GM21786 (cell line): ENCODE data around the gene SORBS2.

Experiments used
- ATAC-seq: cut with Tn5 transposase; IDR thresholded peaks from one replicate; pipeline ENCODE4 v1.9.1; 2021; ENCODE audit not compliant: unreplicated experiment

Gene SORBS2

DNA sequence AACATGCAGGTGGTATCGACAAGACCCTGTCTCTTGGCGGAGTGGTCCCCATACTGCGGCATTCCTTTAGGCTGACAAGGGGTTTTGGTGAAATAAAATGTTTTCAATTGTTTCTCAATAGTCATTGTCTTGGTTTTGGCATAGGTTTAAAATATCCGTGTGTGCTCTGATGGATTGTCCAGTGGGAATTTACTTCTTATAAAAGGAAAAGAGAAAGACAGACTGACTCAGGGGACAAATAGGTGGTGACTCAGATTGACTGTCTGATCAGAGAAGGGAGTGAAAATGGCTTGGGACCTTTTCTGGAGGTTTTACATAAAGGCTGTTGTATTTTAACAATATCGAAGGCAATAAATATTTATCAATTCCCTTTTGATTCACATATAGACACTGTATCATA, 129.8 kb downstream of the SORBS2 start:
- no peak for ATAC-seq

- ATAC-seq, result no peak
Observed at GRCh38 chr4:185681604-185682003, 130.4 kb downstream of the SORBS2 start.

- ATAC-seq, result no peak
Observed at GRCh38 chr4:185680617-185681016, 131.4 kb downstream of the SORBS2 start.

DNA sequence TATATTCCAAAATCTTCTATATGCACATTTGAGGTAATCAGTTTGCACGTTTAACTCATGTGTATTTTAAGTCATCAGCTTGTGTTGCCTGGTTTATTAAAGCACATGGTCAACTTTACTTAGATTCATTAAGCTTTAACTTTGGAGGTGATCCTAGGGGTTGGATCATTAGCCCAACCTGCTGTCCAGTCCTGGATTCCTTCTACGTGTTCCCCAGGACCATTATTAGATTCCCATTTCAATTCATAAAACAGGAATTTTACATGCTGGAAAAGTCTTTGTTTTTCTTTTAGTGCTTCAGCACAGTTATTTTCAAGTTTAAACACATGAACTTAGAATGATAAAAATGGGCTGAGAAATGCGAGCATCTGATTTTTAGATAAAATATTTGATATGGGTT, 132.5 kb downstream of the SORBS2 start:
- ATAC-seq, result no peak

GRCh38 chr4:185677637-185678314, 134.2 kb downstream of the SORBS2 start:
- ATAC-seq, result no peak

- ATAC-seq, result no peak
Observed at GRCh38 chr4:185672618-185673017, 139.4 kb downstream of the SORBS2 start.

- no peak for ATAC-seq
Observed at GRCh38 chr4:185672151-185672550, 139.8 kb downstream of the SORBS2 start.

- ATAC-seq, result no peak
Observed at GRCh38 chr4:185671496-185671895, 140.5 kb downstream of the SORBS2 start.

DNA sequence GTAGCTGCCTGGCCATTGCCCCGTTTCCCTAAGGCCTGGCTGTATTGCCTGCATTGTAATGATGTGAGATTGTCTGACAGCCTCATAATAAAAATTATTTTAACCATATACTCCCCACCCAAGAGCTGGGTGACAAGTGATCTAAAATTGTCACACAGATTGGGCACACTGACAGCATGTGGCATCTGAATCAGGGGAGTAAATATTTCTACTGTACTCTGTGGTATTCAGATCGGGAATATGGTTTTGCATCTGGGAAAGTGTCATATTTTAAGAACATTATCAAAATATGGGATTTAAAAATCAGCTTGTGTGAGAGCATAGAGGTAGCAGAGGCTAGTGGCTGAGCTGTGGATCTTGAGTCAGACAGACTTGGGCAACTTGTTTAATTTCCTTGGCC, 140.9 kb downstream of the SORBS2 start:
- ATAC-seq, result no peak

GRCh38 chr4:185669288-185669687, 142.7 kb downstream of the SORBS2 start:
- no peak for ATAC-seq

DNA sequence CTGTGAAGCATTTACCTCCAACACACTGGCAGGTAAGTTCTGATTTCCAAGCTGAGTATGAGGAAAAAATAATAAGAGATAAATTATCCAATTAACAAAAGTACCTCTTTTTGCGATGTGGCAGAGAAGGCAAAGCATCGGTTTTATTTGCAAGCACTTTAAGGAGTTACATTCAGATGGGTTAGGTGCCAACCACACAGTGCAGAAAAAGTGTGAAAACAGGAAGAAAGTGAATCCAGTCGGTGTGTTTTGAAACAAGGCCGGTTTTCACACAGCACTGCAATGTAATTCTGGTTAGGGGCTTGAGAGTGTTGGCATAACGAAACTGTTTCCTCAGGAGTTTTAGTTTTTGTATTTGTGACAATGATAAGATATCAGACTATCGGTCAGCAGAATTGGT, 145.8 kb downstream of the SORBS2 start:
- ATAC-seq, result no peak

DNA sequence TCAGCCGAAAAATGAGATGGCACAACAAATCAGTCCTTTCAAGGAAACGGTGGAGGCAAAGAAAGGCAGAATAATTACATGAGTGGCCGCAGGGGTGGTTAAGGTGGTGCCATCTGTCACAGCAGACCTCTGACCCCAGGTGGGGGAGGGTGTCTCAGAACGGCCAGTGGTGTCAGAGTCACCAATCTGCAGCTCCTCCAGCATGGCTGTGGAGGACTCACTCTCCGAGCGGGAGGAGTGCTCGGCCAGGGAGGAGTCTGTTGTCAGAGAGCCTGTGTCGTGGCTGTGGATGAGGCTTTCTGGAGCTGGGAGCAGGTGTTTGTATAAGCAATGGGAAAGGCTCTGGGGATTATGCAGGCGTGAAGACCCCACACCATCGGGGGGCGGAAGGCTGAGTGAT, 146.3 kb downstream of the SORBS2 start:
- ATAC-seq, result no peak

- ATAC-seq, result no peak
Observed at GRCh38 chr4:185664481-185664880, 147.5 kb downstream of the SORBS2 start.

DNA sequence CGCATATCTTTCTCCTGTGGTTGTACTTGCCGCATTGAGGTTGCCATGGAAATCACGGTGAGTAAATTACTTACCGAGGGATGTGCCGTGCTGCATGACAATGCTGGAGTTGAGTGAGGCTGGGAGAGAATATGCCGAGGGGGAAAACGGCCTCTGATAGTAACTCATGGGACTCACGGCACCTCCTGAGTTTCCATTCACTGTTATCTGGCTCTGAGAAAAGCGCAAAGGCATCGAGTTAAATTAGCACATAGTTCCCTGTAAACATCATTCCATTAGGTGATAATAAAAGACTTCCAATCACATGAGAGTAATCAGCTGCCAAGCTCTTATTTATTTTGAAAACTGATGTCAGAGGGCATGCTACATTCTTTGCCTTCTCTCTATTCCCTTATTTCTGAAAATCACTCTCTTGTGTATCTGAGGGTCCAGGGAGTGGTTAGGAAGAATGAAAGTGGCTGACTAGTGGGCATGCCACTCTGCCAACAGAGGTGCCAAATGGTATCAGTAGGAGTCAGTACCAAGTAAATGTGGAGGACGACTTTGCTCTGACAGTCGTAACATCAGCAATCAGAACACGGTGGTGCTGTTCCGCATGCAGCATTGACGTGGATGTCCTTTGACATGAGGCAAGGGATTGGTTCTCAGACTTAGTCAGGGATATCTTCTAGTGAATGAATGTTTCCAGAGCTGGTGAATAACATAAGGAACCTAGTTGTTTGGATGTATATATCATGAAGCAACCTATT, 149.8 kb downstream of the SORBS2 start:
- no peak for ATAC-seq

GRCh38 chr4:185660340-185660739, 151.7 kb downstream of the SORBS2 start:
- ATAC-seq, result no peak

DNA sequence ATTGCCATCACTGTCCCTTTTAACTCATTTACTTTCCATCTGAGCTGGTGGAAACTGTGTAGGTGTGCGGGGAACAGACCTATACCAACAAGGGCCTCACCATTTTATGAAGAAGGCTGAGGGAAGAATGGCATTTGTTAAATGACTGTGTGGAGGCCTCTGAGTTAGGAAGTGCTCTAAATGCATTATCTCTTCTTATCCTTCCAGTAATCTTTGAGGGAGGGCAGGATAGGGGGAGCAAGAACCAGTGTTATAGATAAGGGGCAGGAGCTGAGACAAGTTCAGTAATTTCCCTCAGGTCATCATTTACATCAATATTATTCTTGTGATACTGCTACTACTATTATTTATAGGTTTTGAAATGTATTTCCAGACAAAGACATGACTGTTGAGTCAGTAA, 154.3 kb downstream of the SORBS2 start:
- ATAC-seq, result no peak

GRCh38 chr4:185657183-185657582, 154.8 kb downstream of the SORBS2 start:
- no peak for ATAC-seq

GRCh38 chr4:185656467-185656931, 155.5 kb downstream of the SORBS2 start:
- no peak for ATAC-seq

DNA sequence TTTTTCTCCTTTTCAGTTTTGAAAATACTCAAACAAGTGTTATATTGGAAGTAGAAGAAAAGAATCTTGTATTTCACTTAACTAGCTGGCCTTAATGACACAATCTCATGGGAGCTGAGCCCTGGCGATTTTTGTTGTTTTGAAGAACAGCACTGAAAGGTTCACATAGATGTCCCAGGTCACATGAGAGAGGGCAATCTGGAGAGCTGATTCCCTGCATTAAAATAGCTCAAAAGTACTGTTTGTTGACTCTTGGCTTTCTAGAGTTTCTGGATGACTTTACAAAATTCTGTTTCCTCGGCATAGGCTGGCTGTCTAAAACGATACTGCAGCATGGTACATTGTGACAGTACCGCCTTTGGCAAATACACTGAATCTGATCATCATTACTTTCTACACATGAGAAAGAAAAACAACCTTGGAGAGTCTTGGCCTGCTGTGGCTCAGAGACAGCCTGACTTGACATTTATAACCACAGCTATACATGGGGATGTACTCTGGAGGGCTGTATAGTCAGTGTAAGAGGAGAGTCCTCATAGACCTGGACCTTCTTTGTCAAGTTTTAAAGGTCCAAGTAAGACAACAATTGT, 156.9 kb downstream of the SORBS2 start:
- no peak for ATAC-seq

- ATAC-seq, result no peak
Observed at GRCh38 chr4:185654311-185654710, 157.7 kb downstream of the SORBS2 start.

DNA sequence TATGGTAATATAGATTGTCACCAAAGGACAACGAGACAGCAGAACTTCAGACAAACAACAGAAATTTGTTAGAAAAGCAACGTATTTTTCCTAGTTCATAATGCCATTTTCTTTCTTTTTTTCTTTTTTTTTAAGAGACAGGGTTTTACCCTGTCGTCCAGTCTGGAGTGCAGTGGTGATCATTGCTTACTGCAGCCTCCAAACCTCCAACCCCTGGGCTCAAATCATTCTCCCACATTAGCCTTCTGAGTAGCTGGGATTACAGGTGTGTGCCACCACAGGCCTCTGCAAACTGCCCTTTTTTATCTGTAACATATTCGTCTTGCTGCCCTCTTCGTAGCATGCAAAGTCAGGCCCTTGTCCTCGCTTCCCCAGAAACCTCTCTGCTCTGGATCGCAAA, 160.1 kb downstream of the SORBS2 start:
- ATAC-seq, result no peak

DNA sequence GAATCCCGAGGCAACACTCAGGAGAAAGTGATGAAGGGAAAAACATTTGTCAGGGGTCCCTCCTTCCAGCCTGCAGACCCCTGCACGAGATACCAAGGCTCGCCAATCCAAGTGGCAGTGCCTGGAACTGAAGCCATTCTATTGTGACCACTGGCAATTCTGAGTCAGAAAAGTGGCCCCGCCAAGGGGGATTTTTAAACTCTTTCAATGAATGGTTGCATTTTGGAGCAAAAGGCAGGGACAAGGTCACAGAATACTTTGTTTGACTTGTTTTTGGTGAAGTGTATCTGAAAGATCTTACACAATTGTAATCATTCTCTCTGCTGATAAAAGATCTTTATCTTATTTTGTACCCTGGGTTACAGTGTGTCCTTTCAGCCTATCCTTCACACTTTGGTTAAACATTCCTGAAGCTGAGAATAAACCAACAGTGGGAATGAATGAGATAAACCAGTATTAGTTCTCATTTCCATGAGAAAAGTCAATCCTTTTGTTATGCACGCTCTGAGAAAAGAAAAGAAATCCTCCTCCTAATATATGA, 160.8 kb downstream of the SORBS2 start:
- ATAC-seq, result no peak
